ENCODE results near the gene KLHL6. TPM values are rescaled to one million over a fixed set of nuclear protein-coding genes. Genes with fewer than 3 reads are reported as not detected.
A peak's percentile ranks its signal among the peaks of the same experiment; 100 is the strongest.

The KLHL6 gene
- total RNA-seq, 4 donors from 2014 or later: 0.60 to 17.0 (median 2.7) TPM

GRCh38 chr3:183494341-183494740, 61.2 kb downstream of the KLHL6 start:
- intact Hi-C loops (cut with DNase I; ENCODE audit: low total_unique reads) (no loop called here), in situ Hi-C loops (cut with MboI; ENCODE audit: low pct_ligation_motif_present in 1 of 4, low pct_unique_long_range_greater_than_20kb in 1 of 4, low sequenced_read_pairs in 3 of 4) (no loop called here)
- H3K4me1 ChIP-seq: peaks cover 0 to 19% (median 5%) of the 10 kb centered on the region in 4 donors
- TF ChIP-seq POLR2AphosphoS5 (IDR thresholded peaks at IDR 0.05): no peak
- no peak for TF ChIP-seq EP300 (IDR thresholded peaks at IDR 0.05; ENCODE audit: low read depth)
- TF ChIP-seq CTCF (IDR thresholded peaks at IDR 0.05): no peak
- TF ChIP-seq POLR2A (IDR thresholded peaks at IDR 0.05): no peak
- H3K36me3 ChIP-seq: no peaks in the 10 kb centered on the region
- H3K27me3 ChIP-seq: no peaks in the 10 kb centered on the region
- H3K9me3 ChIP-seq: no peaks in the 10 kb centered on the region
- no peak for DNase-seq
- H3K4me3 ChIP-seq: no peak overlapping the region
- 75 to 86% methylated on average over 1 to 2 of the region's 2 CpGs for WGBS, 2 donors (ENCODE audit: low coverage in 1 of 2)
- H3K27ac ChIP-seq: no peak overlapping the region

- Histone ChIP-seq H3K4me3 (no peak overlapping the region), H3K27ac (no peak overlapping the region), H3K36me3 (no peaks in the 10 kb centered on the region), H3K4me1 (peaks cover 0 to 19% (median 5%) of the 10 kb centered on the region in 4 donors), H3K27me3 (no peaks in the 10 kb centered on the region), H3K9me3 (no peaks in the 10 kb centered on the region)
- in situ Hi-C loops (cut with MboI; ENCODE audit: low pct_ligation_motif_present in 1 of 4, low pct_unique_long_range_greater_than_20kb in 1 of 4, low sequenced_read_pairs in 3 of 4): no loop called here
- DNase-seq: no peak
- intact Hi-C loops (cut with DNase I; ENCODE audit: low total_unique reads): loop anchor here (1.0 kb wide), 1 partner anchor 26 kb away; no protein-coding TSS in a partner anchor
- WGBS, 2 donors (ENCODE audit: low coverage in 1 of 2): 83 to 85% methylated on average over 2 to 4 of the region's 4 CpGs
- TF ChIP-seq POLR2AphosphoS5 (IDR thresholded peaks at IDR 0.05) (no peak), CTCF (IDR thresholded peaks at IDR 0.05) (no peak)
These were observed 62.0 kb downstream of the KLHL6 start for GRCh38 chr3:183493296-183494045.

DNA sequence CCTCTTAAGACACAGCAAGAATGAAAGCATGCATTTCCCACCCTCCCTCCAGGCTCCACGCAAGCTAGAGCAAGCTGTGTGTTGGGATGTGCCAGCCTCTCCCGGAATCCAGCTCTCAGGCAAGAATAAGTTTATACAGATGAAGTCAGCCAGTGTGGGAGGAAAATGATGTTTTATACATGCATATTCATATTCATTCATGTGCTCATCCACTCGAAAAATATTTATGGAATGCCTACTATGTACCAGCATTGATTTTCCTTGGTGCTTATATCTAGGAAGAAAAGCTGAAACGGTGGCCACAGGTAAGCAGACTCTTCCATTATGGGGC, 62.7 kb downstream of the KLHL6 start:
- intact Hi-C loops (cut with DNase I; ENCODE audit: low total_unique reads): loop anchor here (1.0 kb wide), 1 partner anchor 26 kb away; no protein-coding TSS in a partner anchor
- Histone ChIP-seq H3K27me3 (no peaks in the 10 kb centered on the region), H3K4me1 (peaks cover 0 to 19% (median 5%) of the 10 kb centered on the region in 4 donors), H3K36me3 (no peaks in the 10 kb centered on the region), H3K4me3 (no peak overlapping the region), H3K27ac (no peak overlapping the region), H3K9me3 (no peaks in the 10 kb centered on the region)
- WGBS, 2 donors (ENCODE audit: low coverage in 1 of 2): 85% methylated on average over 4 of the region's 4 CpGs; no CpG with 5 or more reads in 1 of the 2 donors
- TF ChIP-seq POLR2AphosphoS5 (IDR thresholded peaks at IDR 0.05): no peak
- TF ChIP-seq CTCF (IDR thresholded peaks at IDR 0.05): no peak
- TF ChIP-seq POLR2A (IDR thresholded peaks at IDR 0.05): no peak
- no peak for TF ChIP-seq EP300 (IDR thresholded peaks at IDR 0.05; ENCODE audit: low read depth)
- no peak for DNase-seq
- in situ Hi-C loops (cut with MboI; ENCODE audit: low pct_ligation_motif_present in 1 of 4, low pct_unique_long_range_greater_than_20kb in 1 of 4, low sequenced_read_pairs in 3 of 4): no loop called here

- H3K27ac ChIP-seq: peak overlapping the region in 1 of 4 donors; percentile 82
- H3K27me3 ChIP-seq: no peaks in the 10 kb centered on the region
- H3K36me3 ChIP-seq: no peaks in the 10 kb centered on the region
- TF ChIP-seq EP300 (IDR thresholded peaks at IDR 0.05; ENCODE audit: low read depth) (no peak), POLR2AphosphoS5 (IDR thresholded peaks at IDR 0.05) (no peak), POLR2A (IDR thresholded peaks at IDR 0.05) (no peak), CTCF (IDR thresholded peaks at IDR 0.05) (no peak)
- WGBS, 2 donors (ENCODE audit: low coverage in 1 of 2): 96% methylated on average over 44 of the region's 45 CpGs; no CpG with 5 or more reads in 1 of the 2 donors
- H3K9me3 ChIP-seq: no peaks in the 10 kb centered on the region
- intact Hi-C loops (cut with DNase I; ENCODE audit: low total_unique reads) (no loop called here), in situ Hi-C loops (cut with MboI; ENCODE audit: low pct_ligation_motif_present in 1 of 4, low pct_unique_long_range_greater_than_20kb in 1 of 4, low sequenced_read_pairs in 3 of 4) (no loop called here)
- no peak overlapping the region for H3K4me3 ChIP-seq
- peaks cover 0 to 19% (median 5%) of the 10 kb centered on the region in 4 donors for H3K4me1 ChIP-seq
- no peak for DNase-seq
These were observed 63.3 kb downstream of the KLHL6 start for GRCh38 chr3:183491923-183492848.
